ENCODE results near the gene ANGPTL3.

The ANGPTL3 gene

GRCh38 chr1:62628506-62628905, 31.2 kb downstream of the ANGPTL3 start:
- no peak overlapping the region for H3K4me3 ChIP-seq (ENCODE audit: low read depth, low read length)
- TF ChIP-seq, protein P1, sequence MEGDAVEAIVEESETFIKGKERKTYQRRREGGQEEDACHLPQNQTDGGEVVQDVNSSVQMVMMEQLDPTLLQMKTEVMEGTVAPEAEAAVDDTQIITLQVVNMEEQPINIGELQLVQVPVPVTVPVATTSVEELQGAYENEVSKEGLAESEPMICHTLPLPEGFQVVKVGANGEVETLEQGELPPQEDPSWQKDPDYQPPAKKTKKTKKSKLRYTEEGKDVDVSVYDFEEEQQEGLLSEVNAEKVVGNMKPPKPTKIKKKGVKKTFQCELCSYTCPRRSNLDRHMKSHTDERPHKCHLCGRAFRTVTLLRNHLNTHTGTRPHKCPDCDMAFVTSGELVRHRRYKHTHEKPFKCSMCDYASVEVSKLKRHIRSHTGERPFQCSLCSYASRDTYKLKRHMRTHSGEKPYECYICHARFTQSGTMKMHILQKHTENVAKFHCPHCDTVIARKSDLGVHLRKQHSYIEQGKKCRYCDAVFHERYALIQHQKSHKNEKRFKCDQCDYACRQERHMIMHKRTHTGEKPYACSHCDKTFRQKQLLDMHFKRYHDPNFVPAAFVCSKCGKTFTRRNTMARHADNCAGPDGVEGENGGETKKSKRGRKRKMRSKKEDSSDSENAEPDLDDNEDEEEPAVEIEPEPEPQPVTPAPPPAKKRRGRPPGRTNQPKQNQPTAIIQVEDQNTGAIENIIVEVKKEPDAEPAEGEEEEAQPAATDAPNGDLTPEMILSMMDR (IDR thresholded peaks at IDR 0.05; ENCODE audit: low read depth, low read length, missing control alignments), result no peak
- no peak for DNase-seq (ENCODE audit: low read depth)

GRCh38 chr1:62637392-62638105, 40.2 kb downstream of the ANGPTL3 start:
- H3K4me3 ChIP-seq (ENCODE audit: low read depth, low read length), result no peak overlapping the region
- DNase-seq (ENCODE audit: low read depth), result no peak
- TF ChIP-seq, protein P1 (IDR thresholded peaks at IDR 0.05; ENCODE audit: low read depth, low read length, missing control alignments), result no peak

DNA sequence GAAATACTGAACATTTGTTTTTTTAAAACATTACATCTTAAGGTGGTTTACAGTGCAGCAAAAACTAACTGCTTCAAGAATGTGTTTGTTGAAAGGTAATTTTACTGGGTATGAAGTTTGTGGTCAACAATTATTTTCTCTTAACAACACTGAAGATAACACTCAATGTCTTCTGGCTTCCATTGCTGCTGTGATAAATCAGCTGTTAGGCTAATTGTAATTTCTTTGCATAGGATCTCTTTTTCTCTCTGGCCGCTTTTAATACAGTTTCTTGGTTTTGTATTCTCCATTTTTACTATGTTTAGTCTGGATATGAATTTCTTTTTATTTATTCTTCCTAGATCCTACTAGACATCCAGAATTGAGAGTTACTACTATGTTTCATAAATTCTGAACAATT, 46.0 kb downstream of the ANGPTL3 start:
- H3K4me3 ChIP-seq (ENCODE audit: low read depth, low read length), result no peak overlapping the region
- TF ChIP-seq, protein P1 (IDR thresholded peaks at IDR 0.05; ENCODE audit: low read depth, low read length, missing control alignments), result no peak
- no peak for DNase-seq (ENCODE audit: low read depth)

- H3K4me3 ChIP-seq (ENCODE audit: low read depth, low read length), result no peak overlapping the region
- TF ChIP-seq, protein P1 (IDR thresholded peaks at IDR 0.05; ENCODE audit: low read depth, low read length, missing control alignments), result no peak
- DNase-seq (ENCODE audit: low read depth), result no peak
Observed at GRCh38 chr1:62652387-62652786, 55.1 kb downstream of the ANGPTL3 start.

DNA sequence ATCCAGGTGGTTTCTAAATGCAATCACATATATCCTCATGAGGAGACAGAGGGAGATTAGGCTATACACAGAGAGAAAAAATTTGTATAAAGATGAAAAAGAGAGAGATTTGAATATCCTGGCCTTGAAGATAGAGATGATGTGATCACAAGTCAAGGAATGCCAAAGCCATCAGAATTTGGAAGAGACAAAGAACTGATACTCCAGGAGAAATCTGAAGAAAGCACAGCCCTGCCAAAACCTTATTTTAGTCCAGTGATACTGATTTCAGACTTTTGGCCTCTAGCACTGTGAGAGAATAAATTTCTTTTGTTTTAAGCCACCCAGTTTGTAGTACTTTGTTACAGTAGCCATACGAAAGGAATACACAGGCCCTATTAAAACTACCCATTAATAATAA, 57.4 kb downstream of the ANGPTL3 start:
- no peak overlapping the region for H3K4me3 ChIP-seq (ENCODE audit: low read depth, low read length)
- no peak for DNase-seq (ENCODE audit: low read depth)
- TF ChIP-seq, protein P1 (IDR thresholded peaks at IDR 0.05; ENCODE audit: low read depth, low read length, missing control alignments), result no peak
